GM12878 (cell line): ENCODE results near the gene KCTD14. TPM values are rescaled to one million over a fixed set of nuclear protein-coding genes. Genes with fewer than 3 reads are reported as not detected.

Source experiments
- ATAC-seq: fragments of 200-7000 bp; cut with Tn5 transposase; 3 replicates; pipeline ENCODE4 v1.9.1; 2020; ENCODE audit warnings: mild to moderate bottlenecking, moderate library complexity
- BruUV-seq: library from RNA; stranded (reverse); fragments of 400-500 nt; replicated peaks from 2 replicates; lab custom pipeline; 2021; lab: Mats Ljungman, UMichigan
- CTCF ChIA-PET: fragments of 300-600 bp; sonication (Branson Sonifier 250); formaldehyde crosslinking; extraction: SDS; loops from one replicate; lab custom pipeline; 2021; ENCODE audit warnings: inconsistent platforms; lab: Yijun Ruan, JAX
- POLR2A ChIA-PET: fragments of 350-600 bp; formaldehyde crosslinking; extraction: SDS; loops from one replicate; lab custom pipeline; 2021; ENCODE audit warnings: inconsistent platforms; lab: Charles Lee
- RAD21 ChIA-PET: fragments of 300-600 bp; sonication (Branson Sonifier 250); formaldehyde crosslinking; loops from one replicate; lab custom pipeline; 2023; ENCODE audit warnings: antibody characterized with exemption; ENCODE audit not compliant: unreplicated experiment; lab: Charles Lee
- SMC1A ChIA-PET: fragments of 300-600 bp; sonication (Branson Sonifier 250); formaldehyde crosslinking; loops from one replicate; lab custom pipeline; 2023; ENCODE audit not compliant: unreplicated experiment, uncharacterized antibody; lab: Charles Lee
- DNase-seq: peaks from one replicate; pipeline ENCODE4 v3.0.0-alpha.2; 2011; ENCODE audit warnings: low read depth, low spot score
- FAIRE-seq: peaks from 3 replicates; lab custom pipeline; 2011; peaks lifted over from hg19 to GRCh38; lab: Jason Lieb, UNC
- H2AFZ ChIP-seq: 2 replicates; pipeline ENCODE4 v1.6.0; 2011; ENCODE audit warnings: low read depth, low read length, control low read depth; ENCODE audit not compliant: control insufficient read depth
- H3K27ac ChIP-seq: 2 replicates; pipeline ENCODE4 v1.5.1; 2011; ENCODE audit warnings: control low read depth; ENCODE audit not compliant: control insufficient read depth, insufficient read depth
- H3K27me3 ChIP-seq, 2 experiments: replicated peaks in 1 of 2; 2 replicates each; pipeline versions ENCODE4 v1.6.0 to v1.6.1; 2011; ENCODE audit warnings: low read length in 1 of 2; ENCODE audit not compliant: control insufficient read depth in 2 of 2, insufficient read depth in 2 of 2
- H3K36me3 ChIP-seq, 2 experiments: 2 replicates each; pipeline ENCODE4 v1.5.1; 2011; ENCODE audit warnings: low read length in 1 of 2; ENCODE audit not compliant: control insufficient read depth in 2 of 2, insufficient read depth in 2 of 2
- H3K4me1 ChIP-seq: 2 replicates; pipeline ENCODE4 v1.6.1; 2011; ENCODE audit warnings: mild to moderate bottlenecking, low read length, moderate library complexity, mixed read lengths; ENCODE audit not compliant: control insufficient read depth, insufficient read depth
- H3K4me2 ChIP-seq: 2 replicates; pipeline ENCODE4 v1.6.0; 2011; ENCODE audit warnings: control low read depth; ENCODE audit not compliant: control insufficient read depth, insufficient read depth
- H3K4me3 ChIP-seq: fragments of 200-600 bp; sonication (generic); 2 replicates; pipeline ENCODE4 v1.5.1; 2016
- H3K79me2 ChIP-seq: 2 replicates; pipeline ENCODE4 v1.6.0; 2011; ENCODE audit warnings: low read length; ENCODE audit not compliant: control insufficient read depth, insufficient read depth
- H3K9ac ChIP-seq: 2 replicates; pipeline ENCODE4 v1.8.0; 2011; ENCODE audit warnings: low read length, control low read depth, mixed read lengths; ENCODE audit not compliant: control insufficient read depth, insufficient read depth
- H3K9me3 ChIP-seq: replicated peaks from 3 replicates; pipeline ENCODE4 v1.5.1; 2011; ENCODE audit warnings: mild to moderate bottlenecking, low read length; ENCODE audit not compliant: control insufficient read depth, insufficient read depth
- H4K20me1 ChIP-seq: 2 replicates; pipeline ENCODE4 v1.6.0; 2011; ENCODE audit not compliant: control insufficient read depth, insufficient read depth
- ATF7 ChIP-seq: fragments of 450-650 bp; IDR thresholded peaks from 2 replicates; pipeline ENCODE4 v1.6.1; 2016; ENCODE audit warnings: low read depth, mild to moderate bottlenecking
- KDM1A ChIP-seq: fragments of 200-600 bp; sonication (generic); IDR thresholded peaks from 2 replicates; pipeline ENCODE4 v1.6.1; 2016; ENCODE audit warnings: borderline replicate concordance
- MTA2 ChIP-seq: fragments of 450-650 bp; IDR thresholded peaks from 2 replicates; pipeline ENCODE4 v1.6.1; 2016; ENCODE audit warnings: low read depth, mild to moderate bottlenecking, moderate library complexity
- SPI1 ChIP-seq: IDR thresholded peaks from 2 replicates; pipeline ENCODE4 v1.6.1; 2011; ENCODE audit warnings: low read depth, mild to moderate bottlenecking, low read length, moderate library complexity, borderline replicate concordance; ENCODE audit not compliant: insufficient read depth
- WGBS: methylation state at CpG from one replicate; pipeline ENCODE4 v1.1.6; 2016; ENCODE audit warnings: low lambda C conversion rate; ENCODE audit not compliant: insufficient replicate concordance, insufficient coverage; ENCODE audit errors: missing lambda C conversion rate; 5-methylcytosine and 5-hydroxymethylcytosine counted together
- in situ Hi-C: fragments of 300-500 bp; cut with MboI; formaldehyde crosslinking; loops from 9 replicates; pipeline ENCODE4 v1.14.3; 2018; ENCODE audit warnings: mixed read lengths
- intact Hi-C: fragments of 100-400 bp; cut with micrococcal nuclease; formaldehyde crosslinking; loops from one replicate; pipeline ENCODE4 v1.14.2; 2022; ENCODE audit not compliant: unreplicated experiment
- polyA plus RNA-seq, 11 experiments: library from polyadenylated mRNA; depleted of rRNA in 4 of 11; unstranded in 6 of 11; stranded (reverse) in 5 of 11; fragments of >200 nt; fragmentation: Nextera tagmentation in 4 of 11; fragmentation: Illumina TruSeq in 1 of 11; extraction: Ambion mirVana in 4 of 11; extraction: Trizol in 1 of 11; gene quantifications; 1 replicate in 1 of 11; 2 replicates in 10 of 11; pipeline versions ENCODE4 v1.2.1 to v1.2.3, GENCODE V29; 2011 to 2016; ENCODE audit warnings: inconsistent platforms in 2 of 11, missing spikeins in 2 of 11, low read depth in 1 of 11
- total RNA-seq, 4 experiments: library from RNA; depleted of rRNA in 3 of 4; stranded (reverse); fragments of >200 nt in 3 of 4; fragmentation: Illumina TruSeq in 1 of 4; extraction: Trizol in 1 of 4; gene quantifications; 2 replicates each; pipeline versions ENCODE4 v1.2.1 to v1.2.3, GENCODE V29; 2013 to 2021
- TF ChIP-seq, protein P1 (sequence below): fragments of 450-650 bp; IDR thresholded peaks from 2 replicates; pipeline ENCODE4 v1.6.1; 2017; ENCODE audit warnings: low read depth, mild to moderate bottlenecking, moderate library complexity

The KCTD14 gene
- total and polyA plus RNA-seq, 10 of the 15 experiments (the other 5 are each of a cell fraction or from before 2014, with no cell fraction given) = 0.11 to 0.63 (median 0.48) TPM

DNA sequence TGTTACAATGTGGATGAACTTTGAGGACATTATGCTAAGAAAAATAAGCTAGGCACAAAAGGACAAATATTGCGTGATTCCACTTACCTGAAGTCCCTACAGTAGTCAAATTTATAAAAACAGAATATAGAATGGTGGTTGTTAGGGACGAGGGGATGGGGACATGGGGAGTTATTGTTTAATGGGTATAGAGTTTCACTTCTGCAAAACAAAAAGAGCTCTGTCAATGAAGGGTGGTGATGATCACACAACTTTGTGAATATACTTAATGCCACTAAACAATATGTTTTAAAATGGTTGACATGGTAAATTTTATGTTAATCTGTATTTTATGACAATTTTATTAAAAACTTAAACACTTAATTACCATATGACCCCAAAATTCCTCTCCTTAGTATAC is 54.7 kb downstream of the KCTD14 start:
- H3K9ac ChIP-seq = no peak overlapping the region
- peaks cover 2 to 11% of the 10 kb centered on the region in 2 experiments; a peak in 2 of 4 replicates for H3K36me3 ChIP-seq
- H3K27ac ChIP-seq = no peak overlapping the region
- ATAC-seq = peak; percentile 95
- FAIRE-seq = no peak
- H3K4me2 ChIP-seq = no peak overlapping the region
- intact Hi-C loops = no loop called here
- RAD21 ChIA-PET = interaction anchor here (2.4 kb wide), 1 partner anchor 26 kb away, joined by 14 read pairs; the partner anchor contains the start of gene INTS4
- in situ Hi-C loops = no loop called here
- CTCF ChIA-PET = interaction anchor here (1.0 to 2.1 kb wide), 5 partner anchors 12 to 79 kb away, joined by 3 to 8 read pairs (median 4); partner anchors contain the start of gene INTS4
- no peaks in the 10 kb centered on the region for H3K27me3 ChIP-seq
- TF ChIP-seq ATF7 (peak; percentile 36; the same call in 1 of the 2 replicates), SPI1 (peak; percentile 91), MTA2 (peak; percentile 57; the same call in 1 of the 2 replicates), KDM1A (no peak)
- TF ChIP-seq, protein P1, sequence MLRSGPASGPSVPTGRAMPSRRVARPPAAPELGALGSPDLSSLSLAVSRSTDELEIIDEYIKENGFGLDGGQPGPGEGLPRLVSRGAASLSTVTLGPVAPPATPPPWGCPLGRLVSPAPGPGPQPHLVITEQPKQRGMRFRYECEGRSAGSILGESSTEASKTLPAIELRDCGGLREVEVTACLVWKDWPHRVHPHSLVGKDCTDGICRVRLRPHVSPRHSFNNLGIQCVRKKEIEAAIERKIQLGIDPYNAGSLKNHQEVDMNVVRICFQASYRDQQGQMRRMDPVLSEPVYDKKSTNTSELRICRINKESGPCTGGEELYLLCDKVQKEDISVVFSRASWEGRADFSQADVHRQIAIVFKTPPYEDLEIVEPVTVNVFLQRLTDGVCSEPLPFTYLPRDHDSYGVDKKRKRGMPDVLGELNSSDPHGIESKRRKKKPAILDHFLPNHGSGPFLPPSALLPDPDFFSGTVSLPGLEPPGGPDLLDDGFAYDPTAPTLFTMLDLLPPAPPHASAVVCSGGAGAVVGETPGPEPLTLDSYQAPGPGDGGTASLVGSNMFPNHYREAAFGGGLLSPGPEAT = peak; percentile 40; the same call in 1 of the 2 replicates
- 70% methylated on average over 2 of the region's 2 CpGs for WGBS
- BruUV-seq = no TSS peak
- no peaks in the 10 kb centered on the region for H3K79me2 ChIP-seq
- SMC1A ChIA-PET = interaction anchor here (0.6 to 1.2 kb wide), 3 partner anchors 31 to 109 kb away, joined by 3 to 4 read pairs (median 3); no protein-coding TSS in a partner anchor
- POLR2A ChIA-PET = interaction anchor here (1.0 kb wide), 1 partner anchor 10 kb away, joined by 3 read pairs; no protein-coding TSS in a partner anchor
- no peaks in the 10 kb centered on the region for H4K20me1 ChIP-seq
- H3K4me3 ChIP-seq = no peak overlapping the region
- H2AFZ ChIP-seq = no peak overlapping the region
- peak; percentile 7 for DNase-seq
- no peaks in the 10 kb centered on the region for H3K9me3 ChIP-seq
- H3K4me1 ChIP-seq = no peaks in the 10 kb centered on the region; the same call in 1 of the 2 replicates
